Measurements from ENCODE around the gene TSHZ3. TPM values are rescaled to one million over a fixed set of nuclear protein-coding genes. Genes with fewer than 3 reads are reported as not detected.

TSHZ3 gene
- polyA plus RNA-seq, 1 donor from 2014 or later: 2.4 TPM

DNA sequence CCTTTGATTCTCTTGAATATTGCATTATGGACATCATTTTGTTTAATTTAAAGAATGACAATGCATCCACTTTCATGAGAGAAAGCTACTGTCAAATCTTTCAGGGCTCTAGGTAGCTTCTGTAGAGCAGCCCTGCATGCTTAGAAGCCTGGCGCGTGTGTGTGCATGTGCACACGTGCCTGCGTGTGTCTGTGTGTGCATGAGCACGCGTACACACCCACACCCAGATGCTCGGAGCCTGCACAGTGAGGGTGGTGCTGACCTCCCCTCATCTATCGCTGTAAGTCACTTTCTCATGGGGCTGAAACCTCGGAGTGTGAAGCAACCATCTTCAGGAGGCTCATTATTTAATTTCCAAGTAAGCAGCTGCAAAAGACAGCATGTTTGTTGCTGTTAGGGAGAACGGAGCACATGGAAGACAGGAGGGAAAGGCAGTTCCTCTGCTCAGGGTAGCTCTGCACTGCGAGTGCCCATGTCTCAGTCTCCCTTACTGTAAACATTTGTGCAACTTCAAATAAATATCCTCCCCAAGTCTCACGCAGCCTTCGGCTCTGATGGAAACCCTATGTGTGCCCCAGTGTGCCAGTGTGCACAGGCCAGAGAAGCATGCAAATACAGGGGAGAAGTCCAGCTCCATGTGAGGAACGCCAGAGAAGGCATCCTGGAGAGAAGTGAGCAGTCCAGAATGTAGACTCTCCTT, 22.8 kb downstream of the TSHZ3 start:
- Histone ChIP-seq H3K36me3 (ENCODE audit: insufficient read depth, low read length) (no peaks in the 10 kb centered on the region), H3K4me2 (ENCODE audit: low read length) (no peak overlapping the region), H3K9ac (ENCODE audit: low read length) (no peak overlapping the region), H3K27me3 (ENCODE audit: insufficient read depth, low read depth, low read length) (no peaks in the 10 kb centered on the region), H4K20me1 (ENCODE audit: insufficient read depth) (no peaks in the 10 kb centered on the region), H3K9me2 (ENCODE audit: insufficient read depth, low read length) (no peaks in the 10 kb centered on the region), H3K79me2 (replicated peaks; ENCODE audit: insufficient read depth, low read length) (no peaks in the 10 kb centered on the region), H3K4me3 (ENCODE audit: low read length) (no peak overlapping the region), H3K9me3 (ENCODE audit: low read length) (no peaks in the 10 kb centered on the region), H2AFZ (ENCODE audit: low read depth, low read length) (no peak overlapping the region), H3K27ac (ENCODE audit: low read length) (no peak overlapping the region), H3F3A (ENCODE audit: insufficient read depth, low read length, poor library complexity, severe bottlenecking) (no peaks in the 10 kb centered on the region)
- no peak for TF ChIP-seq SMC3 (conservative IDR thresholded peaks at IDR 0.05; ENCODE audit: poor library complexity)
- no peak for TF ChIP-seq TAF1 (IDR thresholded peaks at IDR 0.05; ENCODE audit: low read depth)
- no peak for TF ChIP-seq REST (IDR thresholded peaks at IDR 0.05; ENCODE audit: borderline replicate concordance)
- no peak for TF ChIP-seq EP300 (conservative IDR thresholded peaks at IDR 0.05; ENCODE audit: poor library complexity, severe bottlenecking)
- TF ChIP-seq, protein P1, sequence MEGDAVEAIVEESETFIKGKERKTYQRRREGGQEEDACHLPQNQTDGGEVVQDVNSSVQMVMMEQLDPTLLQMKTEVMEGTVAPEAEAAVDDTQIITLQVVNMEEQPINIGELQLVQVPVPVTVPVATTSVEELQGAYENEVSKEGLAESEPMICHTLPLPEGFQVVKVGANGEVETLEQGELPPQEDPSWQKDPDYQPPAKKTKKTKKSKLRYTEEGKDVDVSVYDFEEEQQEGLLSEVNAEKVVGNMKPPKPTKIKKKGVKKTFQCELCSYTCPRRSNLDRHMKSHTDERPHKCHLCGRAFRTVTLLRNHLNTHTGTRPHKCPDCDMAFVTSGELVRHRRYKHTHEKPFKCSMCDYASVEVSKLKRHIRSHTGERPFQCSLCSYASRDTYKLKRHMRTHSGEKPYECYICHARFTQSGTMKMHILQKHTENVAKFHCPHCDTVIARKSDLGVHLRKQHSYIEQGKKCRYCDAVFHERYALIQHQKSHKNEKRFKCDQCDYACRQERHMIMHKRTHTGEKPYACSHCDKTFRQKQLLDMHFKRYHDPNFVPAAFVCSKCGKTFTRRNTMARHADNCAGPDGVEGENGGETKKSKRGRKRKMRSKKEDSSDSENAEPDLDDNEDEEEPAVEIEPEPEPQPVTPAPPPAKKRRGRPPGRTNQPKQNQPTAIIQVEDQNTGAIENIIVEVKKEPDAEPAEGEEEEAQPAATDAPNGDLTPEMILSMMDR (IDR thresholded peaks at IDR 0.05; ENCODE audit: poor library complexity, severe bottlenecking): no peak
- TF ChIP-seq POLR2AphosphoS5 (IDR thresholded peaks at IDR 0.05): no peak
- TF ChIP-seq EZH2 (IDR thresholded peaks at IDR 0.05; ENCODE audit: borderline replicate concordance, insufficient read depth, low read length, poor library complexity, severe bottlenecking): no peak

DNA sequence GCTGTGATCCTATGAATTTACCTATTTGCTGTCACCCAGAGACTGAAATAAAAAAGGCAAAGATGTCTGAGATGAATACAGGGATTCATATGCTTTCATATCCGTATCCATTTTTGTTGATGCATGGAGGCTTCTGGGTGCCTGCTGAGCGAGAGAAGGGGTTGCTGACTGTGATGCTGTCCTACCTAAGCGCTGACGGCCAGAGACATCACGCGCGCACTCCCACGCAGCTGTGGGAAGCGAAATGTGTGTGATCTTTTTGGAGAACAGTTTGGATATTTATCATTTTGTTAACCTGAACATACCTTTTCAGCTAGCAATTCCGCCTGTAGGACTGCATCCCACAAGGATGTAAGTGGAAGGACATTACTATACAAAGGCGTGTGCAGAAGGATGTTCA, 23.9 kb downstream of the TSHZ3 start:
- Histone ChIP-seq H3K79me2 (replicated peaks; ENCODE audit: insufficient read depth, low read length) (no peaks in the 10 kb centered on the region), H4K20me1 (ENCODE audit: insufficient read depth) (no peaks in the 10 kb centered on the region), H3K4me3 (ENCODE audit: low read length) (no peak overlapping the region), H3K4me2 (ENCODE audit: low read length) (no peak overlapping the region), H2AFZ (ENCODE audit: low read depth, low read length) (no peak overlapping the region), H3K9me3 (ENCODE audit: low read length) (no peaks in the 10 kb centered on the region), H3K36me3 (ENCODE audit: insufficient read depth, low read length) (no peaks in the 10 kb centered on the region), H3F3A (ENCODE audit: insufficient read depth, low read length, poor library complexity, severe bottlenecking) (no peaks in the 10 kb centered on the region), H3K27ac (ENCODE audit: low read length) (no peak overlapping the region), H3K27me3 (ENCODE audit: insufficient read depth, low read depth, low read length) (no peaks in the 10 kb centered on the region), H3K9me2 (ENCODE audit: insufficient read depth, low read length) (no peaks in the 10 kb centered on the region), H3K9ac (ENCODE audit: low read length) (no peak overlapping the region)
- TF ChIP-seq REST (IDR thresholded peaks at IDR 0.05; ENCODE audit: borderline replicate concordance) (no peak), RAD21 (conservative IDR thresholded peaks at IDR 0.05) (no peak), TAF1 (IDR thresholded peaks at IDR 0.05; ENCODE audit: low read depth) (no peak), POLR2AphosphoS5 (IDR thresholded peaks at IDR 0.05) (no peak), EZH2 (IDR thresholded peaks at IDR 0.05; ENCODE audit: borderline replicate concordance, insufficient read depth, low read length, poor library complexity, severe bottlenecking) (no peak), SMC3 (conservative IDR thresholded peaks at IDR 0.05; ENCODE audit: poor library complexity) (no peak), EP300 (conservative IDR thresholded peaks at IDR 0.05; ENCODE audit: poor library complexity, severe bottlenecking) (no peak), MXI1 (conservative IDR thresholded peaks at IDR 0.05; ENCODE audit: poor library complexity, severe bottlenecking) (no peak)
- TF ChIP-seq, protein P1 (IDR thresholded peaks at IDR 0.05; ENCODE audit: poor library complexity, severe bottlenecking): no peak
